ENCODE measurements around the gene ITLN2. TPM values are rescaled to one million over a fixed set of nuclear protein-coding genes. Genes with fewer than 3 reads are reported as not detected.
"Not testable (repeated sequence)": the region's sequence is repeated elsewhere in the genome, so short reads cannot be mapped to it uniquely, and the experiment has no call there.

ITLN2 gene
- total and polyA plus RNA-seq, 9 of the 15 experiments (the other 6 are each of a cell fraction or from before 2014, with no cell fraction given): not detected

- no peak overlapping the region for H3K9ac ChIP-seq (ENCODE audit: insufficient read depth in 1 of 2, low read depth in 2 of 2, low read length in 2 of 2)
- H3K36me3 ChIP-seq (ENCODE audit: control insufficient read depth, insufficient read depth, low read length): no peaks in the 10 kb centered on the region
- peaks cover 5 to 6% of the 10 kb centered on the region in 2 experiments; a peak in 2 of 5 replicates for H3K27me3 ChIP-seq (ENCODE audit: control insufficient read depth in 2 of 2, insufficient read depth in 2 of 2, low read length in 2 of 2)
- TF ChIP-seq TCFL5 (CRISPR knock-in tag; conservative IDR thresholded peaks at IDR 0.05) (no peak), HNRNPH1 (optimal IDR thresholded peaks at IDR 0.05; ENCODE audit: low read depth, low read length) (no peak), KAT8 (IDR thresholded peaks at IDR 0.05; ENCODE audit: low read depth) (no peak), ZNF79 (CRISPR knock-in tag; IDR thresholded peaks at IDR 0.05; ENCODE audit: low read depth) (no peak), SMARCA4 (IDR thresholded peaks at IDR 0.05) (no peak), ZBTB33 (CRISPR knock-in tag; IDR thresholded peaks at IDR 0.05) (no peak), ZNF77 (CRISPR knock-in tag; IDR thresholded peaks at IDR 0.05) (no peak)
- TF ChIP-seq, protein P1, sequence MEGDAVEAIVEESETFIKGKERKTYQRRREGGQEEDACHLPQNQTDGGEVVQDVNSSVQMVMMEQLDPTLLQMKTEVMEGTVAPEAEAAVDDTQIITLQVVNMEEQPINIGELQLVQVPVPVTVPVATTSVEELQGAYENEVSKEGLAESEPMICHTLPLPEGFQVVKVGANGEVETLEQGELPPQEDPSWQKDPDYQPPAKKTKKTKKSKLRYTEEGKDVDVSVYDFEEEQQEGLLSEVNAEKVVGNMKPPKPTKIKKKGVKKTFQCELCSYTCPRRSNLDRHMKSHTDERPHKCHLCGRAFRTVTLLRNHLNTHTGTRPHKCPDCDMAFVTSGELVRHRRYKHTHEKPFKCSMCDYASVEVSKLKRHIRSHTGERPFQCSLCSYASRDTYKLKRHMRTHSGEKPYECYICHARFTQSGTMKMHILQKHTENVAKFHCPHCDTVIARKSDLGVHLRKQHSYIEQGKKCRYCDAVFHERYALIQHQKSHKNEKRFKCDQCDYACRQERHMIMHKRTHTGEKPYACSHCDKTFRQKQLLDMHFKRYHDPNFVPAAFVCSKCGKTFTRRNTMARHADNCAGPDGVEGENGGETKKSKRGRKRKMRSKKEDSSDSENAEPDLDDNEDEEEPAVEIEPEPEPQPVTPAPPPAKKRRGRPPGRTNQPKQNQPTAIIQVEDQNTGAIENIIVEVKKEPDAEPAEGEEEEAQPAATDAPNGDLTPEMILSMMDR (IDR thresholded peaks at IDR 0.05 in 2 of 3, conservative IDR thresholded peaks at IDR 0.05 in 1 of 3; ENCODE audit: insufficient read depth in 2 of 3, low read depth in 1 of 3, low read length in 3 of 3): no peak
- POLR2A ChIA-PET: interaction anchor here (0.6 kb wide), 1 partner anchor 82 kb away, joined by 4 read pairs; no protein-coding TSS in a partner anchor
- FAIRE-seq (no peak), ATAC-seq (no peak), DNase-seq (ENCODE audit: extremely low read depth in 1 of 4, low spot score in 3 of 4) (no peak)
- CTCF ChIA-PET (ENCODE audit: low intra/inter-chr PET ratio): no interaction called here
- intact Hi-C loops (cut with micrococcal nuclease): no loop called here
- no peak overlapping the region for H2AFZ ChIP-seq (ENCODE audit: low read depth, low read length)
- no peaks in the 10 kb centered on the region for H3K9me1 ChIP-seq (ENCODE audit: control insufficient read depth, insufficient read depth, low read length)
- H3K4me2 ChIP-seq (ENCODE audit: insufficient read depth, low read length): no peak overlapping the region
- no peak overlapping the region for H3K27ac ChIP-seq (ENCODE audit: extremely low read depth, low read depth, low read length)
- H4K20me1 ChIP-seq (replicated peaks; ENCODE audit: control insufficient read depth, insufficient read depth, low read length): no peaks in the 10 kb centered on the region
- H3K79me2 ChIP-seq (ENCODE audit: control insufficient read depth, insufficient read depth, low read length): no peaks in the 10 kb centered on the region
- H3K4me1 ChIP-seq (replicated peaks in 1 of 2; ENCODE audit: control insufficient read depth in 2 of 2, insufficient read depth in 2 of 2, low read length in 2 of 2): peaks cover 0 to 1% of the 10 kb centered on the region in 2 experiments; a peak in 1 of 5 replicates
- 3% methylated on average over 2 of the region's 2 CpGs for WGBS (ENCODE audit: insufficient coverage, low coverage, missing lambda C conversion rate)
- no peak overlapping the region for H3K4me3 ChIP-seq
- BruUV-seq (replicated peaks): no TSS peak
- in situ Hi-C loops (cut with MboI): no loop called here
- H3K9me3 ChIP-seq (replicated peaks; ENCODE audit: control insufficient read depth, insufficient read depth, low read depth, low read length): no peaks in the 10 kb centered on the region
Measured at GRCh38 chr1:160916666-160917065, 37.9 kb downstream of the ITLN2 start.

- ATAC-seq; H3K9ac ChIP-seq (ENCODE audit: insufficient read depth in 1 of 2, low read depth in 2 of 2, low read length in 2 of 2); H3K27ac ChIP-seq (ENCODE audit: extremely low read depth, low read depth, low read length); H2AFZ ChIP-seq (ENCODE audit: low read depth, low read length); H3K36me3 ChIP-seq (ENCODE audit: control insufficient read depth, insufficient read depth, low read length); H4K20me1 ChIP-seq (replicated peaks; ENCODE audit: control insufficient read depth, insufficient read depth, low read length); in situ Hi-C loops (cut with MboI); H3K79me2 ChIP-seq (ENCODE audit: control insufficient read depth, insufficient read depth, low read length); H3K4me3 ChIP-seq; BruUV-seq (replicated peaks); FAIRE-seq; H3K9me3 ChIP-seq (replicated peaks; ENCODE audit: control insufficient read depth, insufficient read depth, low read depth, low read length); intact Hi-C loops (cut with micrococcal nuclease); H3K4me2 ChIP-seq (ENCODE audit: insufficient read depth, low read length); DNase-seq (ENCODE audit: extremely low read depth in 1 of 4, low spot score in 3 of 4); POLR2A ChIA-PET; H3K4me1 ChIP-seq (replicated peaks in 1 of 2; ENCODE audit: control insufficient read depth in 2 of 2, insufficient read depth in 2 of 2, low read length in 2 of 2); H3K9me1 ChIP-seq (ENCODE audit: control insufficient read depth, insufficient read depth, low read length); CTCF ChIA-PET (ENCODE audit: low intra/inter-chr PET ratio): not testable (repeated sequence)
- 4% methylated on average over 6 of the region's 6 CpGs for WGBS (ENCODE audit: insufficient coverage, low coverage, missing lambda C conversion rate)
- H3K27me3 ChIP-seq (ENCODE audit: control insufficient read depth in 2 of 2, insufficient read depth in 2 of 2, low read length in 2 of 2): peaks cover 9 to 26% of the 10 kb centered on the region in 2 experiments; a peak in 2 of 5 replicates
Measured at GRCh38 chr1:160913229-160913628, 41.4 kb downstream of the ITLN2 start.
